Measurements from ENCODE around the gene POC1B. TPM values are rescaled to one million over a fixed set of nuclear protein-coding genes. Genes with fewer than 3 reads are reported as not detected.

POC1B gene
- total RNA-seq, 3 donors from 2014 or later = 20.3 to 24.5 (median 24.1) TPM

GRCh38 chr12:89484470-89484869, 41.4 kb downstream of the POC1B start:
- ATAC-seq (no peak), DNase-seq (no peak)
- no peak for TF ChIP-seq CTCF (IDR thresholded peaks at IDR 0.05)
- H3K4me1 ChIP-seq (ENCODE audit: low read depth) = peaks cover 8% of the 10 kb centered on the region
- H3K9me3 ChIP-seq = no peaks in the 10 kb centered on the region
- H3K36me3 ChIP-seq (ENCODE audit: low read depth) = no peaks in the 10 kb centered on the region
- H3K4me3 ChIP-seq = no peak overlapping the region
- intact Hi-C loops (cut with DNase I, micrococcal nuclease) = no loop called here

- intact Hi-C loops (cut with DNase I, micrococcal nuclease) = no loop called here
- DNase-seq = no peak
- no peaks in the 10 kb centered on the region for H3K36me3 ChIP-seq (ENCODE audit: low read depth)
Measured at GRCh38 chr12:89481213-89481914, 44.5 kb downstream of the POC1B start.

GRCh38 chr12:89479982-89480381, 45.9 kb downstream of the POC1B start:
- no peaks in the 10 kb centered on the region for H3K9me3 ChIP-seq
- intact Hi-C loops (cut with DNase I, micrococcal nuclease) = loop anchor here in 1 of 2 donors (10.0 kb wide), 1 partner anchor 45 kb away; the partner anchor contains the start of genes GALNT4 and POC1B
- TF ChIP-seq CTCF (IDR thresholded peaks at IDR 0.05) = no peak
- H3K4me3 ChIP-seq = no peak overlapping the region
- ATAC-seq (peak; percentile 56), DNase-seq (no peak)
- no peaks in the 10 kb centered on the region for H3K36me3 ChIP-seq (ENCODE audit: low read depth)
- peaks cover 11% of the 10 kb centered on the region for H3K4me1 ChIP-seq (ENCODE audit: low read depth)

More at GRCh38 chr12:89481213-89481914, 44.5 kb downstream of the POC1B start:
- no peak for ATAC-seq
- Histone ChIP-seq H3K9me3 (no peaks in the 10 kb centered on the region), H3K4me3 (no peak overlapping the region), H3K4me1 (ENCODE audit: low read depth) (peaks cover 11% of the 10 kb centered on the region)
- no peak for TF ChIP-seq CTCF (IDR thresholded peaks at IDR 0.05)

GRCh38 chr12:89477633-89478279, 48.1 kb downstream of the POC1B start:
- peaks cover 11% of the 10 kb centered on the region for H3K4me1 ChIP-seq (ENCODE audit: low read depth)
- intact Hi-C loops (cut with DNase I, micrococcal nuclease) = loop anchor here in 1 of 2 donors (10.0 kb wide), 1 partner anchor 47 kb away; the partner anchor contains the start of genes GALNT4 and POC1B
- no peaks in the 10 kb centered on the region for H3K9me3 ChIP-seq
- no peak overlapping the region for H3K4me3 ChIP-seq
- H3K36me3 ChIP-seq (ENCODE audit: low read depth) = no peaks in the 10 kb centered on the region
- no peak for TF ChIP-seq CTCF (IDR thresholded peaks at IDR 0.05)
- ATAC-seq (no peak), DNase-seq (no peak)

- intact Hi-C loops (cut with DNase I, micrococcal nuclease) = loop anchor here in 1 of 2 donors (10.0 kb wide), 1 partner anchor 48 kb away; the partner anchor contains the start of genes GALNT4 and POC1B
- DNase-seq (no peak), ATAC-seq (no peak)
- H3K9me3 ChIP-seq = no peaks in the 10 kb centered on the region
- no peak overlapping the region for H3K4me3 ChIP-seq
- no peaks in the 10 kb centered on the region for H3K36me3 ChIP-seq (ENCODE audit: low read depth)
- TF ChIP-seq CTCF (IDR thresholded peaks at IDR 0.05) = no peak
- H3K4me1 ChIP-seq (ENCODE audit: low read depth) = peaks cover 11% of the 10 kb centered on the region
Measured at GRCh38 chr12:89476904-89477595, 48.8 kb downstream of the POC1B start.

Measured in mucosa of descending colon (tissue), 3 donors.